HG03139 (cell line): ENCODE results near the gene SMPDL3B.
"Not testable (repeated sequence)": the region's sequence is repeated elsewhere in the genome, so short reads cannot be mapped to it uniquely, and the experiment has no call there.

Source experiments
- ATAC-seq: cut with Tn5 transposase; IDR thresholded peaks from one replicate; pipeline ENCODE4 v1.9.1; 2021; ENCODE audit not compliant: unreplicated experiment

SMPDL3B gene

DNA sequence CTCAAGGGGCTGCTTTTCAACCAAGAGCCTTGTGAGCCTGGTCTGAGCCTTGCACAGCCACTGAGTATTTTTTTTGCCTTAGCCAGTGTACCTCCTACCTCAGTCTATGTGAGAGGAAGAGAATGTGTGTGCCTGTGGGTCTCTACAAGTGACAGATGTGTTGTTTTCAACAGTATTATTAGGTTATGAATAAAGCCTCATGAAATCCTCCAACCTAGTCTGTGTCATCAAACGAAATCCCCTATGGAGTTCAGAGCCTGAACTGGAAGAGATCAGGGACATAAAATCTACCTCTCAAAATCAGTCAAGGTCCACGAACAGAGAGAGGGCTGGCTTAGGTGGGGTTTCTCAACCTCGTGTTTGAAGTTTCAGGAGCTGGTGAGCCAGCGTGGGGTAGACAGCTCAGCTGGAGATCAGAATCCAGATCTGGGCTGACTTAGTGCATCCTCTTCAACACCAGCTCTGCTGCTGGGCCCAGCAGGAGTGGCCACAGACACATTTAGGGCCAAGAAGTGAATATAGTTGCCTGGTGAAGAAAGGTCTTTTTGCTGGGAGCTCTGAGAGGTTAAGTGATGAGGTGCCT is 33.2 kb downstream of the SMPDL3B start:
- no peak for ATAC-seq

DNA sequence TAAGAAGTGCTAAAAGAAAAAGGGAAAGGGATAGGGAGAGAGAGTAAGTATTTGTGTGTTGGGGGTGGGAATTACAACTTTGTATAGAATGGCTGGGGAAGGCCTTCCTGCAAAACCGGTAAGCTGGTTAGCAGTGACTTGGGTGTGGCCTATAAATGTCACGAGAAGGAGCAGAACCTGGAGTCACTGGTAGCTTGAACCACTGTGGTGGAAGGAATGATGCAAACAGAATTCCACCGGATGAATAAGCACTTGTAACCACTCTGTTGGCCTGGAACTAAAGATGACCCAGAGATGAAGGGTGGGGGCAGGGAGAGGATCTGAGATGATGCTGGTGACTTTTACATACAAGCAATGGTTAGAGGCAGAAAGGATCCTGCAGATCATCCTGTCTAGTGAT is 33.9 kb downstream of the SMPDL3B start:
- ATAC-seq, result no peak

DNA sequence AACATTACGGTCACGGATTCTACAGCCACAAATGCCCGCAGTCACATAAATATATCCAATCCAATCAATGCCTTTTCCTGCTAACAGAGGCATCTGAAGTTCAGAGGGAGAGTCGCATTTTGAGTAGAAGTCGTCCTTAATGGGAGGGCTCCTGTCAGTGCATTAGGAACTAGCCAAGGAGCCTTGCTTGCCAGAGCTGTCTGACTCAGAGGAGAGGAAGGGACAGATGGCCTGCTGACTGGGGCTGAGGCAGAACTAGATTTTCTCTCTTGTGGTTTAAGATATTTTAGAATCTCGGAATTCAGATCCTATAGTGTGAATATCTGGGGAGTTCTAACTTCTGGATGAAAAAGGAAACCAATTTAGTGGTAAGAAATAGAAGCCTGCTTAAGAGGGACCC is 35.6 kb downstream of the SMPDL3B start:
- no peak for ATAC-seq

DNA sequence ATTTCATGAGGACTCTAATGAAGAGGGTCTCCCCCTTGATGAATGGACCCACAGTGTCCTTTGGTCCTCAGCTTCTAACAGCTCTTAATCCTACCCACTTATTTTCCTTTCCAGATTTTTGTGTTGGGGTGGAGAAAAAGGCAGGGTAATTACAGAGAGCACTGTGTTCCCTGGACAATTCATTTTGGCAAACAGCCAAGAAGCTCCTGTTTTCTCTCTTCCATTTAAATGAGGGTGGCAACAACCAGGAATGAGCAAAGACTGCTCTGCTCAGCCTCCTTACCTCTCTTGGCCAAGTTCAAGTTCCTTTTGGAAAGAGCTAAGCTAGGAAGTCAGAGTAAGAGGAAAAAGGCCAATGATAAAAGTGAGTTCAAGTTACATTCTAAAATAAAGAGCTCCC is 36.9 kb downstream of the SMPDL3B start:
- ATAC-seq, result no peak

DNA sequence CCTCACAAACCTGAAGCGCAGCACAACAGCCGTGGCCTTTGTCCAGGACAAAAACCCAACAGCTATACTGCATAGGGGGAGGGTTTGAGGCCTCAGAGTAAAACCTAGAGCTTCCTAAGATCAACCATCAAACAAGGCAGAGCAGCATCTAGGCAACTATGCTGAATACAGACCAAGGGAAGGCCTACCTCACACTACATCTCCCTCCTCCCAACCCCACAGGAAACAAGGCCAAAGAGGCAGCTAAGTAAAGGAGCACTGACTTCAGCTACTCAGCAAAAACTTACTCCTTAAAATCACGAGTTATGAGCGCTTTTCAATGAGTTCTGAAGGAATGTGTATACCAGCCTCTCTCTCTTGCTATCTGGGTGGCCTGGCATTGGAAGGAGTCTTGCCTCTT is 37.3 kb downstream of the SMPDL3B start:
- ATAC-seq, result no peak

DNA sequence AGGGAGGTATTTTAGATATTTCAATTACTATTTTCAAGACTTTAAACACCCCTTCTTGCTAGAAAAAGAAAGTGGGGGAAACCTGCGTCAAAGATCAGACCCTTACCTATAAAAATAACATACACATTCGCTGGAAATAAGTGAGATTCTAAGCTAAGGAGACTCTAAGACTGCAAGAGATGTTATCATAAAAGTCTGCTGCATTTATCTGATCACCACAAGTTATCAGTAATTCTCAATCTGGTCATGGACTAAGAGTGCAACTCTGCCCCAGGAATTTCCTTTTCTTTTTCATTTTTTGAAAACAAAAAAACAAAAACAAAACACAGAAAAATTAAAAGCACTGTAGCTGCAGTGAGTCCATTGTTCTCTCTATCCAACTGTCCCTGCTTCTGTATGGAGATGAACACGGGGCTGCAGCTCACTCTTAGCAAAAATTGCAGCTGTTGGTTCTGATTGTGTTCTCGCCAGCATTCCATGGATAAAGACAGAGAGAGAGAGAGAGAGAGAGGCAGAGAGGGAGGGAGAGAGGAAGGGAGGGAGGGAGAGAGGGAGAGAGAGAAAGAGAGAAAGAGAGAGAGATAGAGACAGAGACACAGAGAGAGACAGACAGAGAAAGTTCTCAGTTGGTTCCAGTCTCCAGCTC is 39.1 kb downstream of the SMPDL3B start:
- no peak for ATAC-seq

DNA sequence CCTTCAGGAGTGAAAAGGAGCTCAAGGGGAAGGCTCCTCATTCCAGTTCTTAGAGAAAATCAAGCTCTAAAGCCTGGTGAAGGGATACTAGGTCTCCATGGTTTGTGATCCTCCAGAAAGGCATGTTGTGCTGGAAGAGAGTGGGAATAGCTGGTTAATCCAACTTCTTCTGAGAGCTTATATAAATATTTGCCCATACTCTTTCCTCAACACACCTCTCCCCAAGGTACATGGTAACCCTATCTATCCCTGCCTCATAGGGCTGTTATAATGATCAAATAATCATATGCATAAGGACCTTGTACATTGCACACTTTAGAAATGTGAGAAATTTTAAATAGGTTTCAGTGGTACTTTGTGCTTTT is 39.6 kb downstream of the SMPDL3B start:
- no peak for ATAC-seq

DNA sequence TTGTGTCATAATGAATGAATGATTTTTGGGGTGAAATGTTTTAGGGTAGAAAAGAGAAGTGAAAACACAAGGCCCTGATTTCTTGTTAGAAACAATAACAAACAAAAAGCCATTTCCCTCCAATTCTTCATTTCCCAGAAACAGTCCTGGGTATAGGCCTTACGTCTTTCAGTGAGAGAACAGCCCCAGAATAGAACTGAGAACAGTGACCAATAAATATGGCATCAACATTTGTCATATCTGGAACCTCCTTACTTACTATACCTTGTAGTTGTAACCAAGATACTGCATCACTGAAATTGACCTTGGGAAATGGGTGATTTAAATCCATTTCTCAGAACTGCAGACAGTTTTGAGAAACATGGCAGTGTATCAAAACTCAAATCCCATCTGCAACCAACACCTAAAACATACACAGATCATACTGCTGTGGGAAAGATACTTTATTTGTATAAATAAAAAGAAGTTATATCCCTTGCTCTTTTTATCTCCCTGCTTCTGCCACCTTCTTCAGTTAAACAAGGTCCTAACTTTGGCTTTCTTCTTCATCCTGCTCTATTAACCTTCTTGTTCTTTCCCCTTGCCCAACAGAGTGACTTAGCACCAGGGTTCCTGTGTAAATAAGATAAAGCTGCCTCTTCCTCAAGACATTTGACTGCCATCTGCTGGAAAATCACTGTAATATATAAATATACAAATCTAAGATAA is 44.5 kb downstream of the SMPDL3B start:
- ATAC-seq, result no peak

DNA sequence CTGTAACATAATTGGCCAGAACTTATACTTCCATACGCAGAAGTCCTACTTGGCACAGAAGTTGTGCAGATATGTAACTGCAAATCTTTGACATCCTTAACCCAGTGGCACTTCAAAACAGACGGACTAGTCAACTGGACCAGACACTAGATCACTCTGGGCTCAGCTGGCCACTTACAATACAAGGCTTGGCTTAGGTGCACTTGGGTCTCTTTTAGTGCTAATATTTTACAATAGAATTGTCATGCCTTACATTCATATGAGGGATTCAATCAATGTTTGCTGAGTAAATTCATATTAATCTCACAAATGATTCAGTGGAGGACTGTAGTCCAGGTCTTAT is 45.0 kb downstream of the SMPDL3B start:
- ATAC-seq, result no peak

DNA sequence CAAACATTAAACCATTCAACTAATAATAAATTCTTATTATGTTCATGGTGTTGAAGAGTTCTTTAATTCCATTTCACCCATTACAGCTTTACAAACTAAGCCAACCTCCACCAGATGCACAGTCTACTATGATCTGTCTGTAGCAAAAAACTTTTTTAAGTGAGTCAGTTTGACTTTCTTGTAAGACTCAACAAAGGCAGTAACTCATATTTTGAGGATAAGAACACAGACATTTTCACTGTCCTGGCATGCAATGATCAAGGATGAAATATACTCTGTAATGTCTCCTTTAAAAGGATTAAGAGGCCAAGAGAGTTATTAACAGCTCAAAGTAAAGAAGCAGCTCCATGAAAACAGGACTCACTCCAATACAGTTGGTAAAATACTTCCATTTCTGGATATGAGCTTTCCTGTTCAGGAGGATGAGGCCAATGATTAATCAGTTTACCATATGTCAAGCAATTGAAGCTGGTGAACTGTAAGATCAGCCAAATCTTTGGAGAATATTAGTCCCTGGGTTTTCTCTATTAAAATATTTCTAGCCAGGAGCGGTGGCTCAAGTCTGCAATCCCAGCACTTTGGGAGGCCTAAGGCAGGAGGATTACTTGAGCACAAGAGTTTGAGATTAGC is 45.5 kb downstream of the SMPDL3B start:
- no peak for ATAC-seq

DNA sequence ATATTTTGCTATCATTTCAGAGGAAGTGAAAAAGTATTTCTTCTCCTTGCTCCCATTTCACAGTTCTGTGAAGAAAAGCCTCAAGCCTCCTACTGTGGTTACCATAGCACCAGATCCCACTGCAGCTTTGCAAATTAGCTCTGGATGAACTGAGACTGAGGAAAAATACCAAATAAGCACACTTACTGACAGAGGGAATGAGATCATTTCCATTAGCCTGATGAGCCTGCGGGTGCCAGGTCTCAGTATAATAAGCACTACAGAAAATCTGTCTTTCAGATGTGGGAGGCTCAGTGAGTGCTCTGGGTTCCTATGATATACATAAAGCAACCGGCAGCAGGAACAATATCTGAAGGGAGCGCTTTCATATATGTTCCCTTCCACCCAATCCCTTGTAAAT is 46.3 kb downstream of the SMPDL3B start:
- no peak for ATAC-seq

DNA sequence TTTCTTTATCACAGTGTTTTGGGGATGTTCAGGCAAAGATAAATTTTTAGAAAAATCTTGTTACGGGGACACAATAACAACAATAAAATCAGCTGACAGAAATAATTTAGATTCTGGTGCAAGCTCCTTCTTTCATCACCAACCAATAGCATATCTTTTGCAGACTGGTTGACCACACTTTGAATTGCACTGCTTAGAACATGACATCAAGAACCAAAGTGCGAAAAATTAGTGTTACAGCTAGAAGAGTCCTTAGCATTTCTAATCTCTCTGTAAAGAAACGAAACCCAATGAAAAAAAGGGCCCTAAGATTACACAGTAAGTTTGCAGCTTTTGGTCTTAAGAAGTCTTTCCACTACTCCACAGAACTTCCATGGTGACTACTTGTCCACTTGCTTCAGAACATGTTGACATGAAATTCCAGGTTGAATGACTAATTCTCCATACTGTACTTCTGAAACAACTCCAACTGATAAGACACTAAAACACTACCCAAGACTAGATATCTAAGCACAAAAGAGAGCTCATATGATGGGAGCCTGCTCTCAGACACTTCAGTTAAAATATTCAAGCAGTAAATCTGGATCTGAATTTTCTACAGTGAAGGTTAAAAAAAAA is 56.2 kb downstream of the SMPDL3B start:
- no peak for ATAC-seq

DNA sequence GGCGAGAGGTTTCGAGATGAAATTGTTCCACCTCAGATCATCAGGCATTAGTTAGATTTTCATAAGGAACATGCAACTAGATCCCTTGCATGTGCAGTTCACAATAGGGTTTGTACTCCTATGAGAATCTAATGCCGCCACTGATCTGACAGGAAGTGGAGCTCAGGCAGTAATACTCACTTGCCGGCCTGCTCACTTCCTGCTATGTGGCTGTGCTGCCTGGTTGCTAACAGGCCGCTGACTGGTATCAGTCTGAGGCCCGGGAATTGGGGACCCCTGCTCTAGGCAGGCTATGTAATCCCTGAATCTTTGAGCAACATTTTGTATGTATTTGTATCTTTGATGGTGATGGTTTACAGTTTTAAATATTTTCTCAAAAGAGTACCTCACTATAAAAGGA is 57.5 kb downstream of the SMPDL3B start:
- ATAC-seq, result no peak

DNA sequence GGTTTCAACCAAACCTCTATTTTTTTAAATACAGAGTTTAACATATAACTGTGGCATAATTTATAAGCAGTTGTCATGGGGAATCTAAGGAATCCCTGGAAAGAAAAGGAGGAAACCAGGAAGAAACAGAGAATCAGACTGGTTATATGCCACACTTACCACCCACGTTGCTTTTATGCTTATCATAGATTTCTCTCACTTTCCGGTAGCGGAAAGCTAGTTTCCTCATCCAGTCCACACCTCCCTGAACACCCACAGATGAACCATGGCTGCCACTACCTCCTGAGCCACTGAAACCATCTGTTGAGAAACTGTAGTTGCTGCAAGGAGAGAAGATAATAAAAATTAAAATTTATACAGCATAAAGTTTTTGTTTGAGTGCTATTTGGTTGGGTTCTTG is 58.4 kb downstream of the SMPDL3B start:
- no peak for ATAC-seq

DNA sequence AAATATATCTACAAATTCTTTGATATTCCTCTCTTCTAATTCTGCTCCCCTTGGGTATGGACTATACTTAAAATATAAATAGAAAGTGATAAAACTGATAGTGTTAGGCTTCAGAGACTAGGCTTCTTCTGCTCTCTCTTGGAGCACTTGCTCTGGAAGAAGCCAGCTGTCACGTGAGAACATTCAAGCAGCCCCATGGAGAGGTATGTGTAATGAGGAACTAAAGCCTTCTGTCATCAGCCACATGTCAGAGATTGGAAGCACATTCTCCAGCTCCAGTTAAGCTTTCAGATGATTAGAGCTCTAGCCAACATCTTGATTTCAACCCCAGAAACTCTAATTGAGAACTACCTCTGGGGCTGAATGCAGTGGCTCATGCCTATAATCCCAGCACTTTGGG is 59.3 kb downstream of the SMPDL3B start:
- no peak for ATAC-seq

DNA sequence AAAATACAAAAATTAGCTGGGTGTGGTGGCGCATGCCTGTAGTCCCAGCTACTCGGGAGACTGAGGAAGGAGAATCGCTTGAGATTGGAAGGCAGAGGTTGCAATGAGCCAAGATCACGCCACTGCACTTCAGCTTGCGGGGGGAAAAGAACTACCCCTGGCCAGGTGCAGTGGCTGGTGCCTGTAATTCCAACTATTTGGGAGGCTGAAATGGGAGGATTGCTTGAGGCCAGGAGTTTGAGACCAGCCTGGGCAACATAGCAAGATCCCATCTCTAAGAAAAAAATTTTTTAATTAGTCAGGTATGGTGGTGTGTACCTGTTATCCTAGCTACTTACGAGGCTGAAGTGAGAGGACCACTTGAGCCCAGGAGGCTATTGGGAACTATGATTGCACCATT is 59.7 kb downstream of the SMPDL3B start:
- ATAC-seq, result not testable (repeated sequence)

DNA sequence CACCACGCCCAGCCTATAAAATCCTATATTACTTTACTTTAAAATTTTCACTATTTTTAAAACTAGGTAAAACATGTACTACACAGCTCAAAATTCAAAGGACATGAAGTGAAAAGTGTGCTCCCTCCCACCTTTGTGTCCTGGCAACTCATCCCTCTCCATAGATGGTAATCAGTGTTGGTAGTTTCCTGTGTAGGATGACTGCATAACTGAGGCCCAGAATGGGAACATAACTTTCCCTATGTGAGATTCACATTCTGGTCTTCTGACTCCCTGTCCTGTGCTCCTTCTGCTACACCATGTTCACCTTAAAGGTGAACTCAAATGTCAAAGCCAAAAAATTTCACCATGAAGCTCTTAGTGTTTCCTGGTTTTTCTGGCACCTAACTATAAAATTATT is 64.3 kb downstream of the SMPDL3B start:
- ATAC-seq, result no peak

DNA sequence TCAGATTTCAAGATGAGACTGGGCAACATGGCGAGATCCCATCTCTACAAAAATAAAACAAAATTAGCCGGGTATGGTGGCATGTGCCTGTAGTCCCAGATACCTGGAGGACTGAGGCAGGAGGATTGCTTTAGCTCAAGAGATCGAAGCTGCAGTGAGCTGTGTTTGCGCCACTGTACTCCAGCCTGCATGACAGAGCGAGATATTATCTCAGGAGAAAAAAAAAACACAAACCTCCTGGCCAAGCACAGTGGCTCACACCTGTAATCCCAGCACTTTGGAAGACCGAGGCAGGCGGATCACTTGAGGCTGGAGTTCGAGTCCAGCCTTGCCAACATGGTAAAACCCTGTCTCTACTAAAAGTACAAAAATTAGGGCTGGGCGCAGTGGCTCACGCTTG is 67.8 kb downstream of the SMPDL3B start:
- ATAC-seq, result no peak

DNA sequence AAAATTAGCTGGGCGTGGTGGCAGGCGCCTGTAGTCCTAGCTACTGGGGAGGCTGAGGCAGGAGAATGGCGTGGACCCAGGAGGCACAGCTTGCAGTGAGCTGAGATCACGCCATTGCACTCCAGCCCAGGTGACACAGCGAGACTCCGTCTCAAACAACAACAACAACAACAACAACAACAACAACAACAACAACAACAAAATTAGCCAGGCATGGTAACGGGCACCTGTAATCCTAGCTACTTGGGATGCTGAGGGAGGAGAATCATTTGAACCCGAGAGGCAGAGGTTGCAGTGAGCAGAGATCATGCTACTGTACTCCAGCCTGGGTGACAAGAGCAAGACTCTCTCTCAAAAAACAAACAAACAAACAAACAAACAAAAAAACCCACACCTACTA is 68.3 kb downstream of the SMPDL3B start:
- ATAC-seq, result not testable (repeated sequence)
